Measurements from ENCODE around the gene ZNF747. TPM values are rescaled to one million over a fixed set of nuclear protein-coding genes. Genes with fewer than 3 reads are reported as not detected.
"Not testable (repeated sequence)": the region's sequence is repeated elsewhere in the genome, so short reads cannot be mapped to it uniquely, and the experiment has no call there.

Gene ZNF747
- total RNA-seq, 3 donors from 2014 or later, result 9.2 to 13.8 (median 10.5) TPM

GRCh38 chr16:30539000-30539964 lies 4.6 kb upstream of the ZNF747 start:
- peaks cover 22% of the 10 kb centered on the region for H3K4me1 ChIP-seq (ENCODE audit: low read depth)
- intact Hi-C loops (cut with DNase I, micrococcal nuclease), result no loop called here
- peaks cover 2% of the 10 kb centered on the region for H3K36me3 ChIP-seq (ENCODE audit: low read depth)
- DNase-seq, result no peak
- no peak for ATAC-seq
- H3K4me3 ChIP-seq, result no peak overlapping the region
- no peaks in the 10 kb centered on the region for H3K9me3 ChIP-seq
- no peak for TF ChIP-seq CTCF (IDR thresholded peaks at IDR 0.05)

DNA sequence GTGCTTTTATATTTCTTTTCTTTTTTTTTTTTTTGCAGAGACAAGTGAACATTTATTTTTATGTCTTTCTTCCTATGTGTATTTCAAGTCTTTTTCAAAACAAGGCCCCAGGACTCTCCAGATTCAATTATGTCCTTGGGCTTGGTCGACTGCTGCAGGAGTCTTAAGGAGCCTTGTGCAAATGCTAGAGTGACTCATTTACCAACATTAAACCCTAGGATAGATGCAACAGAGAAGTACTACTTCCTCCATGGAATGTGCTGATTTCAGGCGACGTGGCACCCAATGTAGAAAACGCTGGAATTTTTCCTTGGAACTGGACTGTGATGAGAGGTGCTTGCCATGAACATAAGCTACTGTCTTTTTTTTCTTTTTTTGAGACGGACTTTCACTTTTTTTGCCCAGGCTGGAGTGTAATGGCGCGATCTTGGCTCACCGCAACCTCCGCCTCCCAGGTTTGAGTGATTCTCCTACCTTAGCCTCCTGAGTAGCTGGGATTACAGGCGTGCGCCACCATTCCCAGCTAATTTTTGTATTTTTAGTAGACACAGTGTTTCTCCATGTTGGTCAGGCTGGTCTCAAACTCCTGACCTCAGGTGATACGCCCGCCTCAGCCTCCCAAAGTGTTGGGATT lies 1.9 kb upstream of the ZNF747 start:
- intact Hi-C loops (cut with DNase I, micrococcal nuclease); H3K9me3 ChIP-seq; DNase-seq; H3K36me3 ChIP-seq (ENCODE audit: low read depth); ATAC-seq; H3K4me3 ChIP-seq: not testable (repeated sequence)
- peaks cover 28% of the 10 kb centered on the region for H3K4me1 ChIP-seq (ENCODE audit: low read depth)

GRCh38 chr16:30535777-30536190 lies 1.1 kb upstream of the ZNF747 start:
- TF ChIP-seq CTCF (IDR thresholded peaks at IDR 0.05), result peak; percentile 38
- peak; percentile 80 to 88 (median 85) for DNase-seq
- no peaks in the 10 kb centered on the region for H3K9me3 ChIP-seq
- peak; percentile 75 for ATAC-seq
- intact Hi-C loops (cut with DNase I, micrococcal nuclease), result no loop called here
- H3K4me3 ChIP-seq, result peak overlapping the region; percentile 74
- peaks cover 2% of the 10 kb centered on the region for H3K36me3 ChIP-seq (ENCODE audit: low read depth)
- peaks cover 23% of the 10 kb centered on the region for H3K4me1 ChIP-seq (ENCODE audit: low read depth)

DNA sequence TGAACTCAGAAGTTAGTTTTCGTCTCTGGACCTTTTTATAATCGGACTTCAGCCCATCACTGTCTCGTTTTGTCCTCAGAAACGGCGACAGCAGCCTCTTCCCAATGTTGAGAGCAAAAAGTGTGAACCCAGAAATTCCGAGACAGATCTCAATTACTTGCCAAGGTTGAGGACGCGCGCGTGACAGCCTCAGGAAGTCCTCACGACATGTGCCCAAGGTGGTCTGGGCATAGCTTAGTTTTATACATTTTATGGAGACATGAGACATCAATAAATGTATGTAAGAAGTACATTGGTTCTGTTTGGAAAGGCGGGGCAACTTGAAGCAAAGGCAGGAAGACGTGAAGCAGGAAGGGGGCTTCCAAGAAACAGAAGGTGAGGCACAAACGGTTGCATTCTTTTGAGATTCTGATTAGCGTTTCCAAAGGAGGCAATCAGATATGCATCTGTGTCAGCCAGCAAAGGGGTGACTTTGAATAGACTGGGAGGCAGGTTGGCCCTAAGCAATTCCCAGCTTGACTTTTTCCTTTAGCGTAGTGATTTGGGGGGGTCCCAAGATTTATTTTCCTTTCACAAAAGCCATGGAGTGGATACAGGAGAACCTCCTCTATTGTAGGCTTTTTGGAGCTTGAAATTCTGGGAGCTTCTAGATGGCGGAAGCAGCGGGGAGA lies 583 bp upstream of the ZNF747 start:
- Histone ChIP-seq H3K4me3 (peak overlapping the region; percentile 74), H3K36me3 (ENCODE audit: low read depth) (peaks cover 2% of the 10 kb centered on the region), H3K4me1 (ENCODE audit: low read depth) (peaks cover 19% of the 10 kb centered on the region), H3K9me3 (no peaks in the 10 kb centered on the region)
- DNase-seq, result no peak
- ATAC-seq, result peak; percentile 12
- no peak for TF ChIP-seq CTCF (IDR thresholded peaks at IDR 0.05)
- intact Hi-C loops (cut with DNase I, micrococcal nuclease), result no loop called here

DNA sequence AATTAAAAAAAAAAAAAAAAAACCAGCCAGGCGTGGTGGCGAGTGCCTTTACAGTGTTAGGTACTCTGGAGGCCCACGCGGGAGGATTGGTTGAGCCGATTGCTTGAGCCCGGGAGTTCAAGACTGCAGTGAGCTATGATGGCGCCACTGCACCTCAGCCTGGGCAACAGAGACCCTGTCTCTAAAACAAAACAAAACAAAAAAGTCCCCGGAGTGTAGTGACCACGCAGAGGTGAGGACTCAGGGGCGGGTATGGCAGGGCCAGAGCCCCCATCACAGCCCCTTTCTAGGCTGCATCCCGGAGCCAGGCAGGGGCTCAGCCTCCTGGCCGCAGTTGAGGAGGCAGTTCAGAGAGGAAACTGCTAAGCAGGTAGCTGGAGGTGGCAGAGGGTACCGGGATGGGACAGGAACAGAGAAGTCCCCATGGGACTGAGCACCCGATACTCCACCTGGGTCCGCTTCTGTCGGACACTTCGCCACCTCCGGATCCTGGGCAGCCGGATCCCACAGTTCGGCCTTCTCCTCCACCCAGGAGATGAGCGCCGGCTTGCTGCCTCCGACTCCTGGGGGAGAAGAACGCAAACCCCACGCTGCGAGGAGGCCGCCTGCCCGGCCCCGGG lies 800 bp downstream of the ZNF747 start:
- Histone ChIP-seq H3K36me3 (ENCODE audit: low read depth) (peaks cover 2% of the 10 kb centered on the region), H3K4me3 (peak overlapping the region; percentile 74), H3K9me3 (no peaks in the 10 kb centered on the region), H3K4me1 (ENCODE audit: low read depth) (peaks cover 19% of the 10 kb centered on the region)
- intact Hi-C loops (cut with DNase I, micrococcal nuclease), result no loop called here
- DNase-seq, result no peak
- TF ChIP-seq CTCF (IDR thresholded peaks at IDR 0.05), result no peak
- peak; percentile 31 for ATAC-seq
